T-cell (primary cell): ENCODE measurements around the gene PUSL1. TPM values are rescaled to one million over a fixed set of nuclear protein-coding genes. Genes with fewer than 3 reads are reported as not detected.
A peak's percentile ranks its signal among the peaks of the same experiment; 100 is the strongest.

Source experiments
- ATAC-seq, 4 experiments: fragments of 200-7000 bp in 3 of 4; fragments of 150-1000 bp in 1 of 4; cut with Tn5 transposase; replicated peaks in 1 of 4; 1 replicate in 3 of 4; 2 replicates in 1 of 4; pipeline ENCODE4 v1.10.0; 2021; ENCODE audit warnings: moderate library complexity in 3 of 4, mild to moderate bottlenecking in 2 of 4, moderate number of reproducible peaks in 1 of 4
- CTCF ChIA-PET, 2 donors: fragments of 300-600 bp; sonication (Branson Sonifier 250); formaldehyde crosslinking; loops; one replicate each; lab custom pipeline; 2022; ENCODE audit warnings: antibody characterized with exemption in 2 of 2; lab: Charles Lee
- POLR2A ChIA-PET, 2 donors: fragments of 300-600 bp; sonication (Branson Sonifier 250); formaldehyde crosslinking; loops; one replicate each; lab custom pipeline; 2022; ENCODE audit warnings: antibody characterized with exemption in 2 of 2; lab: Charles Lee
- DNase-seq, 35 experiments: peaks; one replicate each; pipeline versions ENCODE4 v3.0.0 to v3.0.0-alpha.2; 2013 to 2023
- H3K27ac ChIP-seq: one replicate; pipeline ENCODE4 v1.5.1; 2013; ENCODE audit warnings: low read length
- H3K27me3 ChIP-seq, 2 experiments: replicated peaks in 1 of 2; 1 replicate in 1 of 2; 2 replicates in 1 of 2; pipeline versions ENCODE4 v1.6.1 to v1.7.0; 2013; ENCODE audit warnings: low read length in 1 of 2, mixed read lengths in 1 of 2; ENCODE audit not compliant: control insufficient read depth in 2 of 2, insufficient read depth in 2 of 2; ENCODE audit errors: extremely low read depth in 1 of 2
- H3K36me3 ChIP-seq, 2 donors: 1 replicate in 1 of 2; 2 replicates in 1 of 2; pipeline versions ENCODE4 v1.6.1 to v1.7.0; 2013; ENCODE audit warnings: low read length in 1 of 2; ENCODE audit not compliant: control insufficient read depth in 2 of 2, insufficient read depth in 1 of 2; ENCODE audit errors: extremely low read depth in 1 of 2
- H3K4me1 ChIP-seq, 2 experiments: 1 replicate in 1 of 2; 2 replicates in 1 of 2; pipeline versions ENCODE4 v1.6.1 to v1.7.0; 2013; ENCODE audit warnings: low read length in 2 of 2, mixed read lengths in 1 of 2; ENCODE audit not compliant: insufficient read depth in 2 of 2, control insufficient read depth in 1 of 2; ENCODE audit errors: extremely low read depth in 1 of 2
- H3K4me3 ChIP-seq, 2 donors: 1 replicate in 1 of 2; 2 replicates in 1 of 2; pipeline versions ENCODE4 v1.5.1 to v1.7.0; 2013; ENCODE audit warnings: mild to moderate bottlenecking in 2 of 2, low read length in 1 of 2, moderate library complexity in 1 of 2; ENCODE audit not compliant: control insufficient read depth in 1 of 2; ENCODE audit errors: extremely low read depth in 1 of 2
- H3K9me3 ChIP-seq: 2 replicates; pipeline ENCODE4 v1.7.0; 2013
- H3K27ac Mint-ChIP-seq, 2 donors: one replicate each; pipeline ENCODE4 v1.8.0; 2020 to 2021; ENCODE audit warnings: mild to moderate bottlenecking in 2 of 2, mixed read lengths in 2 of 2
- H3K27me3 Mint-ChIP-seq, 2 donors: one replicate each; pipeline ENCODE4 v1.8.0; 2021 to 2022; ENCODE audit warnings: mixed read lengths in 2 of 2
- H3K36me3 Mint-ChIP-seq: one replicate; pipeline ENCODE4 v1.8.0; 2021; ENCODE audit warnings: mixed read lengths
- H3K4me1 Mint-ChIP-seq, 3 donors: one replicate each; pipeline ENCODE4 v1.8.0; 2020 to 2022; ENCODE audit warnings: mixed read lengths in 3 of 3, mild to moderate bottlenecking in 1 of 3
- H3K4me3 Mint-ChIP-seq, 3 donors: one replicate each; pipeline ENCODE4 v1.8.0; 2020 to 2022; ENCODE audit warnings: mild to moderate bottlenecking in 3 of 3, mixed read lengths in 3 of 3, moderate library complexity in 3 of 3
- H3K9me3 Mint-ChIP-seq, 3 donors: one replicate each; pipeline ENCODE4 v1.8.0; 2020 to 2022; ENCODE audit warnings: mixed read lengths in 3 of 3
- WGBS: methylation state at CpG from one replicate; pipeline ENCODE4 v1.1.5; 2013; ENCODE audit warnings: missing lambda C conversion rate; ENCODE audit not compliant: insufficient coverage; 5-methylcytosine and 5-hydroxymethylcytosine counted together
- total RNA-seq, 35 experiments: library from RNA in 6 of 35; stranded (reverse) in 6 of 35; fragments of 120-200 nt in 1 of 35; gene quantifications; one replicate each; pipeline versions ENCODE4 v1.2.1 to v1.2.4 and lab custom pipeline; 2013 to 2026

PUSL1 gene
- total RNA-seq, 5 donors from 2014 or later (not counting 1 experiment from before 2014, with no cell fraction given): 16.7 to 26.4 (median 22.6) TPM

DNA sequence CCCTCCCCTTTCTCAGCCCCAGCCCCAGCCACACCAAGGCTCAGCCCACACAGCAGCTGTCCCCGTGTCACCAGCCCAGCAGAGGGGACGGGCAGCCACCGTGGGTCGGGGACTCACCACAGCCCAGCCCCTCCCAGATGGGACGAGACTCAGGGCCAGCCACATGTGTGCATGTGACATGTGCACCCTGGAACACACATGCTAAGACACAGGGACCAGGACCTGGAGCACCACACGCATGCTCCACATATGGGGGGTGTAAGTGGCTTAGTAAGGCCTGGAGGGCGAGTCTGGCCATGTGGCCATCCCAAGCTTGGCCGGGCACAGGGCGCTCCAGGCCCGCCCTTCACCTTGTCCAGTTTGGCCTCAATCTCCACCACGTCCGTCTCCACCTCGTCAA lies 4.7 kb upstream of the PUSL1 start:
- Histone ChIP-seq H3K9me3 (no peaks in the 10 kb centered on the region), H3K4me1 (peaks cover 22 to 36% of the 10 kb centered on the region in 2 experiments), H3K36me3 (peaks cover 0 to 2% of the 10 kb centered on the region in 2 donors), H3K4me3 (no peak overlapping the region), H3K27me3 (no peaks in the 10 kb centered on the region), H3K27ac (no peak overlapping the region)
- Mint-ChIP-seq H3K27ac (no peak overlapping the region), H3K36me3 (no peaks in the 10 kb centered on the region), H3K4me1 (peaks cover 21 to 26% (median 24%) of the 10 kb centered on the region in 3 donors), H3K9me3 (no peaks in the 10 kb centered on the region), H3K4me3 (no peak overlapping the region), H3K27me3 (no peaks in the 10 kb centered on the region)
- WGBS: 95% methylated on average over 6 of the region's 13 CpGs
- POLR2A ChIA-PET: no interaction called here
- CTCF ChIA-PET: no interaction called here
- DNase-seq (no peak), ATAC-seq (no peak)

DNA sequence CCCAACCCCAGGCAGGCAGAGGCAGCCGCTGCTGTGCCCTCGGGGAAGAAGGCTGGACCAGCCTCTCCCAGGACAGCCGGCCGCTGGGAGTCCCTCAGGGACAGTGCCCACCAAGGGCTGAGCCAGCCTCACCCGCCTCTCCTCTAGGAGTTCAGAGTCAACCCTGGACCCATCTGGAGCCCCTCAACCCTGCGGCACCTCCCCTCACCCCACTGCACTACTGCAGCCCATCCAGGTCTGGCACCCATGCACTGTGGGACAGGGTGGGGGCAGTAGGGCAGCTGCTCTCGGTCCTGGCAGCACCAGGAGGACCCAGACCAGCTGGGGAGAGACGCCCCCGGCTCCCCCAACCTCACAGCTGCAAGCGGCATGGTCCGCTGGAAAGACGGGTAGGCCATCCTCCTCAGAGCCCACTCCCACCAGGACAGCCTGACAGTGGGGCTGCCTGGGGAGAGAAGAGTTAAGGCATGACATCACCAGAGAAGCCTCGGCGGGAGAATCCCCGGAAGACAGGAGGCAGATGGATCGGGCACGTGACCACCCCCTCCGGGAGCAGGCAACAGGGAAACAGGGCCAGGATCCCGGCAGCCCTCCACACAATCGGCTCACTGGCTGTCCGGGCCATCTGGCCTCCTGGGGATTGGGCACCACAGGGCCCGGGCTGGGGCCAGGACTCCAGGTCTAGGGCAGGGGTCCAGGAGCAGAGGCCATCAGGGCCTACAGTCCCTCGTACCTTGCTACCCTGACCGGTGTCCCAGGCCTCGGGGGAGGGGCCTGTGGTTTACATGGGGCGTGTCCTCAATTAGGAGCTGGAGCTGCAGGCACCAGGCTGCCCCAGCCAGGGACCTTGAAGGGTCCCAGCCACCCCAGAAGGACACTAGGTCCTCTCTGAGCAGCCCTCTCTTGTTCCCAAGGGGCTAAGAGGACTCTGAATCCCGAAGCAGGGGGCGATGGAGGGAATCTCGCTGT lies 3.8 kb upstream of the PUSL1 start:
- 66% methylated on average over 16 of the region's 29 CpGs for WGBS
- H3K4me3 Mint-ChIP-seq: peak overlapping the region; percentile 80 to 88 (median 86)

DNA sequence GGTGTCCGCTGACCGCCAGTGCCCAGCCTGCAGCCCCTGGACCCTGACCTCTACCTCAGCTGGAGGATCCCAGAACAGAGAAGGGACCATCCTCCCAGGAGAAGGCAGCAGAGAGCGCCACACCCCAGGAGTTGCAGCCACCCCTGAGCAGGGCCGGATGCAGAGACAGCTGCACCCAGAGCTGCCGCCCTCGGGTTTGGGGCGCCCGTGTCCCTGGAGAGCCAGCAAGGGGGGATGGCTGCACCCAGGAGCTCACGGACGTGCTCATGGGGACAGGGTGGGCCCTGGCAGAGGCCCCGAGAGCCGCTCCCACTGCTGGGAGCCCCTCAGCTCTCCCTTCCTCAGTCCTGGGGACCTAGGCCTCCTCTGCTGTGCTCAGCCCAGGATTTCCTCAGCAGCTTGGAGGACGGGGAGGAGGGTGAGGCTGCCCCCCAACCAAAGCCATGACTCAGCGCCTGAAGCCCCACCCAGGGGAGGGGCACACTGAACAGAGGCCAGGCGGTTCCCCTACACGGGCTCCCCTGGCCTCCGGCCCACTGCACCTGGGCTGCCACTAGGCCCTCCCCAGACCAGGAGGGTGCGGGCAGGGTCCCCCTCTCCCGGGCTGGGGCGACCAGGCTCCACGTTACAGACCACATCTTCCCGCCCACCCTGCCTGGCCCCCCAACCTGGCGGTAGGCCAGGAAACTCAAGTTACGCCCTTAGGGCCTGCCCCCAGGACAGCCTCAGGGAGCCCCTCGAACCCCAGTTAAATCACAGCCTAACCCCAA lies 2.9 kb upstream of the PUSL1 start:
- H3K27ac Mint-ChIP-seq: peak overlapping the region; percentile 69 to 78
- POLR2A ChIA-PET: no interaction called here
- Histone ChIP-seq H3K4me1 (peaks cover 22 to 50% of the 10 kb centered on the region in 2 experiments), H3K27ac (peak overlapping the region; percentile 47), H3K4me3 (peak overlapping the region; percentile 64 to 69), H3K9me3 (no peaks in the 10 kb centered on the region), H3K27me3 (no peaks in the 10 kb centered on the region), H3K36me3 (peaks cover 0 to 2% of the 10 kb centered on the region in 2 donors)
- H3K27me3 Mint-ChIP-seq: no peaks in the 10 kb centered on the region
- DNase-seq: peak; percentile 32 to 81 (median 59)
- H3K36me3 Mint-ChIP-seq: no peaks in the 10 kb centered on the region
- WGBS: 30% methylated on average over 24 of the region's 25 CpGs
- H3K4me1 Mint-ChIP-seq: peaks cover 21 to 29% (median 24%) of the 10 kb centered on the region in 3 donors
- CTCF ChIA-PET: interaction anchor here in 1 of 2 donors (1.0 kb wide), 1 partner anchor 66 kb away, joined by 3 read pairs; no protein-coding TSS in a partner anchor
- H3K4me3 Mint-ChIP-seq: peak overlapping the region; percentile 80 to 88 (median 86)
- H3K9me3 Mint-ChIP-seq: no peaks in the 10 kb centered on the region
- peak; percentile 24 to 54 (median 46) for ATAC-seq

More for the DNA sequence above, 3.8 kb upstream of the PUSL1 start:
- Histone ChIP-seq H3K4me1 (peaks cover 22 to 43% of the 10 kb centered on the region in 2 experiments), H3K4me3 (peak overlapping the region; percentile 47 to 64), H3K9me3 (no peaks in the 10 kb centered on the region), H3K27ac (peak overlapping the region; percentile 47), H3K27me3 (no peaks in the 10 kb centered on the region), H3K36me3 (peaks cover 0 to 2% of the 10 kb centered on the region in 2 donors)
- H3K36me3 Mint-ChIP-seq: no peaks in the 10 kb centered on the region
- ATAC-seq: no peak
- no peaks in the 10 kb centered on the region for H3K27me3 Mint-ChIP-seq
- H3K9me3 Mint-ChIP-seq: no peaks in the 10 kb centered on the region
- peak overlapping the region in 1 of 2 donors; percentile 39 for H3K27ac Mint-ChIP-seq
- ChIA-PET CTCF (interaction anchor here in 1 of 2 donors (1.0 kb wide), 1 partner anchor 67 kb away, joined by 3 read pairs; no protein-coding TSS in a partner anchor), POLR2A (no interaction called here)
- peaks cover 21 to 29% (median 24%) of the 10 kb centered on the region in 3 donors for H3K4me1 Mint-ChIP-seq
- DNase-seq: no peak

GRCh38 chr1:1306070-1306660 lies 2.2 kb upstream of the PUSL1 start:
- ChIA-PET POLR2A (no interaction called here), CTCF (no interaction called here)
- 69% methylated on average over 8 of the region's 11 CpGs for WGBS
- DNase-seq (peak in 1 of 35 experiments; percentile 32), ATAC-seq (no peak)
- no peaks in the 10 kb centered on the region for H3K36me3 Mint-ChIP-seq
- H3K9me3 Mint-ChIP-seq: no peaks in the 10 kb centered on the region
- H3K4me3 Mint-ChIP-seq: peak overlapping the region; percentile 80 to 88 (median 86)
- H3K9me3 ChIP-seq: no peaks in the 10 kb centered on the region
- peaks cover 22 to 50% of the 10 kb centered on the region in 2 experiments for H3K4me1 ChIP-seq
- peak overlapping the region; percentile 69 to 78 for H3K27ac Mint-ChIP-seq
- H3K4me3 ChIP-seq: peak overlapping the region; percentile 64 to 69
- H3K36me3 ChIP-seq: peaks cover 2 to 3% of the 10 kb centered on the region in 2 donors
- no peaks in the 10 kb centered on the region for H3K27me3 ChIP-seq
- peak overlapping the region; percentile 47 for H3K27ac ChIP-seq
- H3K4me1 Mint-ChIP-seq: peaks cover 21 to 31% (median 24%) of the 10 kb centered on the region in 3 donors
- no peaks in the 10 kb centered on the region for H3K27me3 Mint-ChIP-seq

GRCh38 chr1:1306661-1307260 lies 1.6 kb upstream of the PUSL1 start:
- Mint-ChIP-seq H3K36me3 (no peaks in the 10 kb centered on the region), H3K27ac (peak overlapping the region; percentile 69 to 78), H3K27me3 (no peaks in the 10 kb centered on the region), H3K4me1 (peaks cover 21 to 31% (median 24%) of the 10 kb centered on the region in 3 donors), H3K4me3 (peak overlapping the region; percentile 80 to 88 (median 86)), H3K9me3 (no peaks in the 10 kb centered on the region)
- DNase-seq: peak in 1 of 35 experiments; percentile 34
- Histone ChIP-seq H3K36me3 (peaks cover 2 to 9% of the 10 kb centered on the region in 2 donors), H3K27ac (no peak overlapping the region), H3K27me3 (no peaks in the 10 kb centered on the region), H3K4me3 (peak overlapping the region; percentile 64 to 69), H3K9me3 (no peaks in the 10 kb centered on the region), H3K4me1 (peaks cover 22 to 50% of the 10 kb centered on the region in 2 experiments)
- WGBS: 69% methylated on average over 25 of the region's 27 CpGs
- ATAC-seq: no peak
- ChIA-PET POLR2A (no interaction called here), CTCF (no interaction called here)
